ENCODE data around the gene RAB11B.

GRCh38 chr19:8404391-8405151 lies 14.4 kb downstream of the RAB11B start:
- TF ChIP-seq, protein P1, sequence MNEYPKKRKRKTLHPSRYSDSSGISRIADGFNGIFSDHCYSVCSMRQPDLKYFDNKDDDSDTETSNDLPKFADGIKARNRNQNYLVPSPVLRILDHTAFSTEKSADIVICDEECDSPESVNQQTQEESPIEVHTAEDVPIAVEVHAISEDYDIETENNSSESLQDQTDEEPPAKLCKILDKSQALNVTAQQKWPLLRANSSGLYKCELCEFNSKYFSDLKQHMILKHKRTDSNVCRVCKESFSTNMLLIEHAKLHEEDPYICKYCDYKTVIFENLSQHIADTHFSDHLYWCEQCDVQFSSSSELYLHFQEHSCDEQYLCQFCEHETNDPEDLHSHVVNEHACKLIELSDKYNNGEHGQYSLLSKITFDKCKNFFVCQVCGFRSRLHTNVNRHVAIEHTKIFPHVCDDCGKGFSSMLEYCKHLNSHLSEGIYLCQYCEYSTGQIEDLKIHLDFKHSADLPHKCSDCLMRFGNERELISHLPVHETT (CRISPR knock-in tag; conservative IDR thresholded peaks at IDR 0.05) = no peak
- no peak for TF ChIP-seq MAX (IDR thresholded peaks at IDR 0.05)
- no peak for TF ChIP-seq SCMH1 (CRISPR knock-in tag; IDR thresholded peaks at IDR 0.05; ENCODE audit: borderline replicate concordance)
- TF ChIP-seq, protein P2, sequence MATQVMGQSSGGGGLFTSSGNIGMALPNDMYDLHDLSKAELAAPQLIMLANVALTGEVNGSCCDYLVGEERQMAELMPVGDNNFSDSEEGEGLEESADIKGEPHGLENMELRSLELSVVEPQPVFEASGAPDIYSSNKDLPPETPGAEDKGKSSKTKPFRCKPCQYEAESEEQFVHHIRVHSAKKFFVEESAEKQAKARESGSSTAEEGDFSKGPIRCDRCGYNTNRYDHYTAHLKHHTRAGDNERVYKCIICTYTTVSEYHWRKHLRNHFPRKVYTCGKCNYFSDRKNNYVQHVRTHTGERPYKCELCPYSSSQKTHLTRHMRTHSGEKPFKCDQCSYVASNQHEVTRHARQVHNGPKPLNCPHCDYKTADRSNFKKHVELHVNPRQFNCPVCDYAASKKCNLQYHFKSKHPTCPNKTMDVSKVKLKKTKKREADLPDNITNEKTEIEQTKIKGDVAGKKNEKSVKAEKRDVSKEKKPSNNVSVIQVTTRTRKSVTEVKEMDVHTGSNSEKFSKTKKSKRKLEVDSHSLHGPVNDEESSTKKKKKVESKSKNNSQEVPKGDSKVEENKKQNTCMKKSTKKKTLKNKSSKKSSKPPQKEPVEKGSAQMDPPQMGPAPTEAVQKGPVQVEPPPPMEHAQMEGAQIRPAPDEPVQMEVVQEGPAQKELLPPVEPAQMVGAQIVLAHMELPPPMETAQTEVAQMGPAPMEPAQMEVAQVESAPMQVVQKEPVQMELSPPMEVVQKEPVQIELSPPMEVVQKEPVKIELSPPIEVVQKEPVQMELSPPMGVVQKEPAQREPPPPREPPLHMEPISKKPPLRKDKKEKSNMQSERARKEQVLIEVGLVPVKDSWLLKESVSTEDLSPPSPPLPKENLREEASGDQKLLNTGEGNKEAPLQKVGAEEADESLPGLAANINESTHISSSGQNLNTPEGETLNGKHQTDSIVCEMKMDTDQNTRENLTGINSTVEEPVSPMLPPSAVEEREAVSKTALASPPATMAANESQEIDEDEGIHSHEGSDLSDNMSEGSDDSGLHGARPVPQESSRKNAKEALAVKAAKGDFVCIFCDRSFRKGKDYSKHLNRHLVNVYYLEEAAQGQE (IDR thresholded peaks at IDR 0.05; ENCODE audit: borderline replicate concordance in 1 of 2, low read depth in 1 of 2, low read length in 2 of 2) = no peak
- no peak for TF ChIP-seq MYC (CRISPR knock-in tag; IDR thresholded peaks at IDR 0.05; ENCODE audit: borderline replicate concordance)
- no peak for TF ChIP-seq ZFP41 (CRISPR knock-in tag; IDR thresholded peaks at IDR 0.05; ENCODE audit: borderline replicate concordance)
- TF ChIP-seq, protein P3, sequence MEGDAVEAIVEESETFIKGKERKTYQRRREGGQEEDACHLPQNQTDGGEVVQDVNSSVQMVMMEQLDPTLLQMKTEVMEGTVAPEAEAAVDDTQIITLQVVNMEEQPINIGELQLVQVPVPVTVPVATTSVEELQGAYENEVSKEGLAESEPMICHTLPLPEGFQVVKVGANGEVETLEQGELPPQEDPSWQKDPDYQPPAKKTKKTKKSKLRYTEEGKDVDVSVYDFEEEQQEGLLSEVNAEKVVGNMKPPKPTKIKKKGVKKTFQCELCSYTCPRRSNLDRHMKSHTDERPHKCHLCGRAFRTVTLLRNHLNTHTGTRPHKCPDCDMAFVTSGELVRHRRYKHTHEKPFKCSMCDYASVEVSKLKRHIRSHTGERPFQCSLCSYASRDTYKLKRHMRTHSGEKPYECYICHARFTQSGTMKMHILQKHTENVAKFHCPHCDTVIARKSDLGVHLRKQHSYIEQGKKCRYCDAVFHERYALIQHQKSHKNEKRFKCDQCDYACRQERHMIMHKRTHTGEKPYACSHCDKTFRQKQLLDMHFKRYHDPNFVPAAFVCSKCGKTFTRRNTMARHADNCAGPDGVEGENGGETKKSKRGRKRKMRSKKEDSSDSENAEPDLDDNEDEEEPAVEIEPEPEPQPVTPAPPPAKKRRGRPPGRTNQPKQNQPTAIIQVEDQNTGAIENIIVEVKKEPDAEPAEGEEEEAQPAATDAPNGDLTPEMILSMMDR (CRISPR knock-in tag; IDR thresholded peaks at IDR 0.05) = no peak
- TF ChIP-seq POLR2A (IDR thresholded peaks at IDR 0.05; ENCODE audit: insufficient read depth in 1 of 2, low read depth in 2 of 2, low read length in 2 of 2) = no peak
- no peak for TF ChIP-seq FOXK1 (CRISPR knock-in tag; IDR thresholded peaks at IDR 0.05; ENCODE audit: borderline replicate concordance, low read depth)
